MM.1S (cell line): Measurements from ENCODE around the gene MYO1B.

ENCODE experiments used
- CTCF ChIP-seq: fragments of 300-600 bp; sonication (generic); IDR thresholded peaks from 2 replicates; pipeline ENCODE4 v1.5.1; 2016; ENCODE audit warnings: antibody characterized with exemption, low read length, mixed read lengths
- EZH2phosphoT487 ChIP-seq: fragments of 300-600 bp; sonication (generic); IDR thresholded peaks from 2 replicates; pipeline ENCODE4 v1.6.1; 2018; ENCODE audit warnings: antibody characterized with exemption, low read length

DNA sequence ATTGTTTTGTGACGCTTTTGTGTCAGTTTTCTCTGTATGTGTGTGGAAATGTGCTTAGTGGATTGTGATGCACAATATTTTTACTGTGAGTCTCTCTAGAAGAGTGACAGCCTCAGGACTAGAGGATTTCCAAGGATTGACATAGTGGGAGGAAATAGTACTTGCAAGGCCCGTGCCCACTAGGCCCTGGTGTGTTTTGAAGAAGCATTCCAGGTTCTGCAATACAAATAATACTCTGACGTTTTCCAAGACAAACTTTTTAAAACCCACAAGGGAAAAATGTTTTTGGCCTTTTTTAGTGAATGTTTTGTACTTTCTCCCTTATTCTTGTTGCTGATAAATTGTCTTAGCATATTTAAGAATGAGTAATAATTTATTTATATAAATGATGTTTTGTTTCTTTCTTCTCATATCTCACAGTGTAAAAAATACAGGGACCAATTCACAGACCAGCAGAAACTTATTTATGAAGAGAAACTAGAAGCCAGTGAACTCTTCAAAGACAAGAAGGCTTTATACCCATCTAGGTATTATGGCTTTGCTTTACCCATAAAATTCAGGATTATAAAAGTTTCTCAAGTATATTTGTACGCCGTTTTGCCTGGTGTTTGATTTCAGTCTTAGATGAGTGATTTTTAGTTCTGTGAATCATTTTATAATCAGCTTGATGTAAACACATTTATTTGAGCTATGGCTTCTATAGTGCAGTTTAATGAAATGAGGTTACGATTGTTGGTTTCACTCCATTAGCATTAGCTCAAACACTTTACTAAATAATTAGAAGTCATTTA is 165.6 kb downstream of the MYO1B start:
- TF ChIP-seq CTCF: no peak
- no peak for TF ChIP-seq EZH2phosphoT487
